SK-N-SH (cell line): ENCODE results near the gene GPR107. TPM values are rescaled to one million over a fixed set of nuclear protein-coding genes. Genes with fewer than 3 reads are reported as not detected.

Experiments
- MAX ChIP-seq: IDR thresholded peaks from 2 replicates; pipeline ENCODE4 v1.4.0; 2012; ENCODE audit warnings: low read depth
- MEF2A ChIP-seq: IDR thresholded peaks from 2 replicates; pipeline ENCODE4 v1.4.0; 2012; ENCODE audit warnings: low read depth, borderline replicate concordance
- PBX3 ChIP-seq: IDR thresholded peaks from 2 replicates; pipeline ENCODE4; 2012
- RAD21 ChIP-seq: IDR thresholded peaks from 2 replicates; pipeline ENCODE4 v1.6.1; 2012; ENCODE audit warnings: mild to moderate bottlenecking, low read length
- REST ChIP-seq: IDR thresholded peaks from 2 replicates; pipeline ENCODE4 v1.6.1; 2012; ENCODE audit warnings: mild to moderate bottlenecking, low read depth, low read length, moderate library complexity
- RXRA ChIP-seq: IDR thresholded peaks from 2 replicates; pipeline ENCODE4 v1.4.0; 2012; ENCODE audit warnings: low read depth, mild to moderate bottlenecking, borderline replicate concordance
- SIN3A ChIP-seq: IDR thresholded peaks from 2 replicates; pipeline ENCODE4 v1.6.1; 2012; ENCODE audit warnings: low read depth, mild to moderate bottlenecking, low read length, moderate library complexity, borderline replicate concordance
- SMC3 ChIP-seq: IDR thresholded peaks from 2 replicates; pipeline ENCODE4 v1.6.1; 2012; ENCODE audit warnings: low read depth, low read length, improper control_type of control experiment
- TAF1 ChIP-seq: IDR thresholded peaks from 2 replicates; pipeline ENCODE4 v1.6.1; 2012; ENCODE audit warnings: low read depth, mild to moderate bottlenecking, low read length, moderate library complexity, borderline replicate concordance
- TEAD4 ChIP-seq: IDR thresholded peaks from 2 replicates; pipeline ENCODE4 v1.4.0; 2012; ENCODE audit warnings: mild to moderate bottlenecking, borderline replicate concordance; ENCODE audit not compliant: insufficient read depth
- USF1 ChIP-seq: IDR thresholded peaks from 2 replicates; pipeline ENCODE4 v1.4.0; 2012; ENCODE audit warnings: low read depth, borderline replicate concordance
- USF2 ChIP-seq: fragments of 150-350 bp; IDR thresholded peaks from 2 replicates; pipeline ENCODE4 v1.6.1; 2017; ENCODE audit warnings: antibody characterized with exemption, low read length, low read depth, borderline replicate concordance
- ZBTB33 ChIP-seq: IDR thresholded peaks from 2 replicates; pipeline ENCODE4 v1.4.0; 2012; ENCODE audit warnings: low read depth, borderline replicate concordance
- polyA plus RNA-seq, 3 experiments: library from polyadenylated mRNA; depleted of rRNA; stranded (reverse); fragments of >200 nt; gene quantifications; 2 replicates each; pipeline ENCODE4 v1.2.3, GENCODE V29; 2012

The GPR107 gene
- polyA plus RNA-seq, 1 of the 3 experiments (the other 2 are of a cell fraction) = 23.0 TPM

- TF ChIP-seq USF2 (no peak), PBX3 (no peak), MEF2A (no peak), SIN3A (no peak), TAF1 (no peak), REST (no peak), RAD21 (no peak), RXRA (no peak), ZBTB33 (no peak), USF1 (no peak), TEAD4 (no peak), SMC3 (no peak), MAX (peak; percentile 42; the same call in 1 of the 2 replicates)
Observed at GRCh38 chr9:130138791-130139190, 85.1 kb downstream of the GPR107 start (continued).
